ENCODE data around the gene MCF2L.

The MCF2L gene

GRCh38 chr13:113091891-113092775 lies 123.1 kb downstream of the MCF2L start:
- DNase-seq (ENCODE audit: low read depth), result no peak

GRCh38 chr13:113092776-113093579 lies 124.0 kb downstream of the MCF2L start:
- H3K4me3 ChIP-seq (ENCODE audit: low read depth, low read length), result no peak overlapping the region
- DNase-seq (ENCODE audit: low read depth), result no peak
- TF ChIP-seq CTCF (IDR thresholded peaks at IDR 0.05; ENCODE audit: control insufficient read depth, extremely low read depth, insufficient read depth), result no peak

More at GRCh38 chr13:113091891-113092775, 123.1 kb downstream of the MCF2L start:
- TF ChIP-seq CTCF (IDR thresholded peaks at IDR 0.05; ENCODE audit: control insufficient read depth, extremely low read depth, insufficient read depth), result no peak
- no peak overlapping the region for H3K4me3 ChIP-seq (ENCODE audit: low read depth, low read length)

GRCh38 chr13:113093580-113094409 lies 124.8 kb downstream of the MCF2L start:
- H3K4me3 ChIP-seq (ENCODE audit: low read depth, low read length), result no peak overlapping the region
- TF ChIP-seq CTCF (IDR thresholded peaks at IDR 0.05; ENCODE audit: control insufficient read depth, extremely low read depth, insufficient read depth), result no peak
- DNase-seq (ENCODE audit: low read depth), result no peak

GRCh38 chr13:113094410-113094800 lies 125.4 kb downstream of the MCF2L start:
- DNase-seq (ENCODE audit: low read depth), result no peak
- no peak for TF ChIP-seq CTCF (IDR thresholded peaks at IDR 0.05; ENCODE audit: control insufficient read depth, extremely low read depth, insufficient read depth)
- H3K4me3 ChIP-seq (ENCODE audit: low read depth, low read length), result no peak overlapping the region

GRCh38 chr13:113095146-113096051 lies 126.4 kb downstream of the MCF2L start:
- no peak for DNase-seq (ENCODE audit: low read depth)
- TF ChIP-seq CTCF (IDR thresholded peaks at IDR 0.05; ENCODE audit: control insufficient read depth, extremely low read depth, insufficient read depth), result no peak
- H3K4me3 ChIP-seq (ENCODE audit: low read depth, low read length), result no peak overlapping the region
